Measurements from ENCODE around the gene CYB5R2.

DNA sequence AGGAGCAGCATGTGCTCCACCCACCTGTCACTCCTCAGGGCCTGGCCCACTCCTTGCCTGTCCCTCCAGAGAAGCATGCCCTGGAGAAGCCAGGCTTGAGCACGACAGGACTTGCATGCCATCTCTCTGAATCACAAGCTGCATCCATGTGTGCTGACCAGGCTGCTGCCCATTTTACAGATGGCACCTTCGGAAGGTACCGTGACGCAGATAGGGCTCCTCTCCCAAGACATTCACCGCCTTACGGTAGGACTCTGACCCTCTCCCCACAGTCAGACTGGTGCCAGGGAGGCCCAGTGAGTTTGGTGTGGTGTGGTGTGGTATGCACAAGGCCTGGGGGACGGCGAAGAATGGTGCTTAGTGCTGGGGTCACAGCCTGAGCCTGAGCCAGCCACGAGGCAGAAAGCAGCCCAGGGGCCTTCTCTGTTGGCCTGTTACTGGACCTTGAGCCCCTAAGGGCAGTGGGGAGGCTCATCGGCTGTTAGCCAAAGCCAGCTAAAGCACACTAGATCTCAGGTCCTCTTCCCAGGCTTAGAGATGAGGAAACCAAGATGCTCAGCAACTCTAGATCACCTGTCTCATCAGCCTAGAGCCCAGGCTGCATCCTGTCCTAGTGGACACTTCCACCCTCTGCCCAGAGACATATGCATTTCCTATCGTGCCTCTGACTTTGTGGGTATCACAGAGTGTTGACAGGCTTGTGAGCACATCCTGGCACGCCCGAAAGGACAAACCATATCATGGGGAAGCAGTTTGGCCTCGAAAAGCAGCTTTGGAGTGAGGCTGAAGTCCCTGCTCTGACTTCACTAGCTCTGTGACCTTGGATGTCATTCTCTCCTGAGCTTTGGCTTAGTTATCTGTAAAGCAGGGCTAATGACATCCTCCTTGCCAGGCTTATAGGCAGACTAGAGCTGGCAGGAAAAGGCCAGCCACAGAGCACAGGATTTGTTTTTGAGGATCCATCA, 17.8 kb downstream of the CYB5R2 start:
- TF ChIP-seq CTCF (conservative IDR thresholded peaks at IDR 0.05; ENCODE audit: low read length) (no peak), EZH2phosphoT487 (IDR thresholded peaks at IDR 0.05; ENCODE audit: borderline replicate concordance) (no peak)

Measured in Loucy (cell line).